HUES48 (cell line): ENCODE results near the gene THAP8.
"Not testable (repeated sequence)": the region's sequence is repeated elsewhere in the genome, so short reads cannot be mapped to it uniquely, and the experiment has no call there.

ENCODE experiments used
- H3K27ac ChIP-seq: one replicate; pipeline ENCODE4 v1.7.0; 2013; ENCODE audit warnings: low read depth, low read length, inconsistent platforms
- H3K27me3 ChIP-seq: 2 replicates; pipeline ENCODE4 v1.6.1; 2013; ENCODE audit warnings: mild to moderate bottlenecking, low read length; ENCODE audit not compliant: control insufficient read depth, insufficient read depth
- H3K36me3 ChIP-seq: 2 replicates; pipeline ENCODE4 v1.6.1; 2013; ENCODE audit warnings: low read length; ENCODE audit not compliant: control insufficient read depth, insufficient read depth
- H3K4me1 ChIP-seq: 2 replicates; pipeline ENCODE4 v1.6.1; 2013; ENCODE audit warnings: mild to moderate bottlenecking, low read length; ENCODE audit not compliant: control insufficient read depth, insufficient read depth
- H3K4me3 ChIP-seq: 2 replicates; pipeline ENCODE4 v1.5.1; 2013; ENCODE audit warnings: mild to moderate bottlenecking, low read depth, low read length
- H3K9ac ChIP-seq: 2 replicates; pipeline ENCODE4 v1.6.1; 2013; ENCODE audit warnings: mild to moderate bottlenecking, low read depth, low read length, moderate library complexity
- H3K9me3 ChIP-seq: 2 replicates; pipeline ENCODE4 v1.6.1; 2013; ENCODE audit warnings: low read length; ENCODE audit not compliant: control insufficient read depth, insufficient read depth

Gene THAP8

GRCh38 chr19:36089847-36090246, 35.8 kb upstream of the THAP8 start:
- peaks cover 87% of the 10 kb centered on the region for H3K36me3 ChIP-seq
- H3K9ac ChIP-seq = no peak overlapping the region

GRCh38 chr19:36086326-36086725, 32.2 kb upstream of the THAP8 start:
- H3K27ac ChIP-seq = no peak overlapping the region
- no peak overlapping the region for H3K4me3 ChIP-seq
- H3K9me3 ChIP-seq = no peaks in the 10 kb centered on the region
- H3K4me1 ChIP-seq = no peaks in the 10 kb centered on the region
- peaks cover 91% of the 10 kb centered on the region for H3K36me3 ChIP-seq
- H3K27me3 ChIP-seq = no peaks in the 10 kb centered on the region
- H3K9ac ChIP-seq = no peak overlapping the region

More at GRCh38 chr19:36089847-36090246, 35.8 kb upstream of the THAP8 start:
- Histone ChIP-seq H3K9me3 (no peaks in the 10 kb centered on the region), H3K27ac (no peak overlapping the region), H3K4me3 (no peak overlapping the region), H3K27me3 (no peaks in the 10 kb centered on the region), H3K4me1 (no peaks in the 10 kb centered on the region)

- H3K9me3 ChIP-seq = no peaks in the 10 kb centered on the region
- H3K9ac ChIP-seq = no peak overlapping the region
- H3K27ac ChIP-seq = no peak overlapping the region
- no peak overlapping the region for H3K4me3 ChIP-seq
- H3K36me3 ChIP-seq = peaks cover 86% of the 10 kb centered on the region
- no peaks in the 10 kb centered on the region for H3K27me3 ChIP-seq
- no peaks in the 10 kb centered on the region for H3K4me1 ChIP-seq
Measured at GRCh38 chr19:36084231-36085009, 30.3 kb upstream of the THAP8 start.

- H3K4me1 ChIP-seq = no peaks in the 10 kb centered on the region
- H3K4me3 ChIP-seq = no peak overlapping the region
- H3K36me3 ChIP-seq = peaks cover 81% of the 10 kb centered on the region
- no peak overlapping the region for H3K27ac ChIP-seq
- no peaks in the 10 kb centered on the region for H3K27me3 ChIP-seq
- H3K9ac ChIP-seq = no peak overlapping the region
- no peaks in the 10 kb centered on the region for H3K9me3 ChIP-seq
Measured at GRCh38 chr19:36082916-36083315, 28.8 kb upstream of the THAP8 start.

- Histone ChIP-seq H3K36me3 (peaks cover 84% of the 10 kb centered on the region), H3K27me3 (no peaks in the 10 kb centered on the region)
Measured at GRCh38 chr19:36081894-36082293, 27.8 kb upstream of the THAP8 start.

GRCh38 chr19:36081385-36081784, 27.3 kb upstream of the THAP8 start:
- Histone ChIP-seq H3K27ac (no peak overlapping the region), H3K9me3 (no peaks in the 10 kb centered on the region), H3K36me3 (peaks cover 84% of the 10 kb centered on the region)

More at GRCh38 chr19:36081894-36082293, 27.8 kb upstream of the THAP8 start:
- Histone ChIP-seq H3K4me3 (no peak overlapping the region), H3K4me1 (no peaks in the 10 kb centered on the region), H3K9me3 (no peaks in the 10 kb centered on the region), H3K27ac (no peak overlapping the region), H3K9ac (no peak overlapping the region)

GRCh38 chr19:36079389-36079945, 25.4 kb upstream of the THAP8 start:
- peaks cover 86% of the 10 kb centered on the region for H3K36me3 ChIP-seq

More at GRCh38 chr19:36081385-36081784, 27.3 kb upstream of the THAP8 start:
- no peak overlapping the region for H3K9ac ChIP-seq
- no peaks in the 10 kb centered on the region for H3K27me3 ChIP-seq
- no peak overlapping the region for H3K4me3 ChIP-seq
- H3K4me1 ChIP-seq = no peaks in the 10 kb centered on the region

GRCh38 chr19:36073121-36073876, 19.2 kb upstream of the THAP8 start:
- no peak overlapping the region for H3K9ac ChIP-seq
- H3K27me3 ChIP-seq = no peaks in the 10 kb centered on the region
- H3K4me3 ChIP-seq = no peak overlapping the region
- no peak overlapping the region for H3K27ac ChIP-seq
- peaks cover 79% of the 10 kb centered on the region for H3K36me3 ChIP-seq
- no peaks in the 10 kb centered on the region for H3K4me1 ChIP-seq
- H3K9me3 ChIP-seq = no peaks in the 10 kb centered on the region

More at GRCh38 chr19:36079389-36079945, 25.4 kb upstream of the THAP8 start:
- Histone ChIP-seq H3K27me3 (no peaks in the 10 kb centered on the region), H3K9ac (no peak overlapping the region), H3K4me3 (no peak overlapping the region), H3K4me1 (no peaks in the 10 kb centered on the region), H3K9me3 (no peaks in the 10 kb centered on the region), H3K27ac (no peak overlapping the region)

GRCh38 chr19:36072081-36072480, 18.0 kb upstream of the THAP8 start:
- Histone ChIP-seq H3K27ac (no peak overlapping the region), H3K9me3 (no peaks in the 10 kb centered on the region), H3K4me3 (no peak overlapping the region), H3K4me1 (no peaks in the 10 kb centered on the region), H3K9ac (no peak overlapping the region), H3K27me3 (no peaks in the 10 kb centered on the region), H3K36me3 (peaks cover 81% of the 10 kb centered on the region)

- not testable (repeated sequence) for H3K27ac ChIP-seq, H3K27me3 ChIP-seq, H3K9ac ChIP-seq, H3K9me3 ChIP-seq, H3K4me3 ChIP-seq, H3K4me1 ChIP-seq
- H3K36me3 ChIP-seq = peaks cover 77% of the 10 kb centered on the region
Measured at GRCh38 chr19:36068810-36069499, 14.9 kb upstream of the THAP8 start.
